ENCODE measurements around the gene OGT.
"Not testable (repeated sequence)": the region's sequence is repeated elsewhere in the genome, so short reads cannot be mapped to it uniquely, and the experiment has no call there.

OGT gene

DNA sequence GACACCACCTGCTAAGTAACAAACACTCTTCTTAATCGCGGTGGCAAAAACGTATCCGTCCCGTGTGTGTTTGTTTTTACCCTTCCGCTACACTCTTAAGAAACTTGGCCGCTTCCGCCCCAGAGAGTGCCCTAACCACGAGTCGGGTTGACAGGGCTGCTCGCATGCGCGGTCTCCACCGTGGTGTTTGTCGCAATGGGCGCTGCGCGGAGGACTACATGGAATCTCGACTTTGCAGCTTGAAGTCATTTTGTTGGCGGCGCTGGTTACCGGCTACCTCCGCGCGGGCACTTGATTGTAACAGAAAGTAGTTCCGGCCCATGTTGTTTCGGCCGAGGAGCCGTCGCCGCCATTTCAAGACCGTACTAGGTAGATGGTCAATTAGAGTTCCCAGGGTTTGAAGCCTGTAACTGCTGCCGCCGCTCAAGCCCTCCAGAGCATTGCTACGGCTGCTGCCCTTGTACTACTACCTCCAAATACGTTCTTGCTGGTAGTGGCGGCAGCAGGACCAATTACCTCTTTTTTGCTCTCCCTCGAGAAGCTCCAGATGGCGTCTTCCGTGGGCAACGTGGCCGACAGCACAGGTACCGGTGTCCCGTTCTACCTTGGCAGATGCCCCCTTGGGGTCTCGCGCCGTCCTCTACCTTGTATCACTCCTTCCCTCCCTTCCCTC lies at the start of gene OGT:
Gene OGT, plus strand, starts transcription at position 352 of the 673 bp plus-strand sequence. Its CDS starts 196 bp downstream, at position 548.
- TF ChIP-seq ZNF274 (IDR thresholded peaks at IDR 0.05; ENCODE audit: low read depth, low read length), result no peak
- H3K4me3 ChIP-seq (ENCODE audit: low read length), result peak within 1 kb of the TSS; percentile 79

DNA sequence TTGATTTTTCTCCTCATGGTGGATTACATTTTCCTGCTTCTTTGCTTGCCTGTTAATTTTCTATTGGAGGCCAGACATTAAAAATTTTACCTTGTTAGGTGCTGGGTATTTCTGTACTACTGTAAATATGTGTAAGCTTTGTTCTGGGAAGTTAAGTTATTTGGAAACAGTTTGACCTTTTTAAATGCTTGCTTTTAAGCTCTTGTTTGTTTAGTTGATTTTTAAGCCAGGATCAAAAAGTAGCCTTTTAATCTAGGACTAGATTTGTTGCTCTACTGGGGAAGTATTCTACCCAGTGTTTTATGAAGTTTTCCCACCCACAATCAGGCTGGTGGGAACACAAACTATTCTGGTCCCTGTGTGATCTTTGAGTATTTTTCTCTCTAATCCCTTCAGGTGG lies 45.1 kb upstream of the OGT start:
- H3K4me3 ChIP-seq (ENCODE audit: low read length), result no peak overlapping the region
- TF ChIP-seq ZNF274 (IDR thresholded peaks at IDR 0.05; ENCODE audit: low read depth, low read length), result no peak

DNA sequence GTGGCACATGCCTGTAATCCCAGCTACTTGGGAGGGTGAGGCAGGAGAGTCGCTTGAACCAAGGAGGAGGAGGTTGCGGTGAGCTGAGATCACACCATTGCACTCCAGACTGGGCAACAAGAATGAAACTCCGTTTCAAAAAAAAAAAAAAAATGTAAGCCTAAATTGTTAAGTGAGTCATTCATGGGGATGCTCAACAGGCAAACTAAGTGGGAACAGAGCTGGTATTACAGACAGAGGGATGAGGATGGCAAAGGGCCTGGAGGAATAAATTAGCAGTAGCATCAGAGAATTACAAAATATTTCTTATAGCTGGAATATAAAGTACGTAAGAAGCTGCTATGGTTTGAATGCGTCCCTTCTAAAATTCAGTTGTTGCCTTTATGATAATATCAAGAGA lies 43.4 kb upstream of the OGT start:
- no peak for TF ChIP-seq ZNF274 (IDR thresholded peaks at IDR 0.05; ENCODE audit: low read depth, low read length)
- H3K4me3 ChIP-seq (ENCODE audit: low read length), result no peak overlapping the region

DNA sequence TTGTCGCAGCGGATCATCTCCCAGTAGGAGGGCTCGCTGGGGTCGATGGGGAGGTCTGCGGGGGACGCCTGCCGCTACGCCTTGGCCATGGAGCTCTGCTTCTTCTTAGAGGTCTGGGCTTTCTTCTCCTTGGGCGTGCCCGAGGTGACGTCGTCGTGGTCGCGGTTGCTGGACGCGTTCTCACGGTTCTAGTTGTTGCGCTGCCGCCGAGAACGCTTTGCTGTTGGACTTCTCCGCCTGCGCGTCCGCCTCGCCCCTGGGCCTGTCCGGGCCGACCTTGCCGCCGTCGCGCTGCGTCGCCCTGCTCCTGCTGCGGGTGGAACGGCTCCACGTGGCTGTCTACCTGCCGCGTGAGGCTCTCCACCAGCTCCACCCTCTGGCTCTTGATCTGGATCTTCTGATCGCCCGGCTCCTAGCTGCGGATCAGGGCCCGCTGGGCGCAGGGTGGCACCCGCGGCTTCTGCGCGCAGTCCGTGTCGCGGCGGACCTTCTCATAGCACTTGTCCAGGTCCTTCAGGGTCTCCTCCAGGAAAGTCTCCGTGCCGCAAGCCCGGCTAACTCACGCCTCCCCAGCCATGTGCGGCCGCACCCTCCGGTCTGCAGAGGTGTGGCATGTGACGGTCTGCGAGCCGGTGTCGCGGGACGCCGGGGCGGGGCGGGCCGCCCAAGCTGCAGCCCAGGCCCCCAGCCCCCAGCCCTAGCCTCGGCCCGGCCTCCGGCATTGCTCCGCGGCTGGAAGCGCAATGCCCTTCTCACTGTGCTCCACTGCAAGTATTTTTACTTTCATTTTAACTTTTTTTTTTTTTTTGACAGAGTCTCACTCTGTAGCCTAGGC lies 40.5 kb upstream of the OGT start:
- no peak for TF ChIP-seq ZNF274 (IDR thresholded peaks at IDR 0.05; ENCODE audit: low read depth, low read length)
- peak overlapping the region; percentile 39; the same call in 1 of the 2 replicates for H3K4me3 ChIP-seq (ENCODE audit: low read length)

DNA sequence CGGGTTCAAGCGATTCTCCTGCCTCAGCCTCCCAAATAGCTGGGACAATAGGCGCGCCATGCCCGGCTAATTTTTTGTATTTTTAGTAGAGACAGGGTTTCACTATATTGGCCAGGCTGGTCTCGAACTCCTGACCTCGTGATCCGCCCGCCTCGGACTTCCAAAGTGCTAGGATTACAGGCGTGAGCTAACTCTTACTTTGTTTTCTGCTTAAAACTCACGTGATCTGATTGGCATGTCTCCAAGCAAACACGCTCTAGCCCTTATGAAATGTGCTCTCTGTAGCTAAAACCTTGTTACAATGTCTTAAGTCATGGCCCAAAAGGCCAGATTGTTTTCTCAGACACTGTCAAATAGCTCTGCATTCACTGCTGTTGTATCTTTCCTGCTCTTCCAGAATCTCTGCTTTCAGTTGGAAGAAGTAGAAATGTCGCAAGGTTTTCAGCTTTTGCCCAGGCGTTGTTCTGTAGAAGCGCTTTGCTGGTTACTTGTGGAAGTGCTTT lies 39.7 kb upstream of the OGT start:
- H3K4me3 ChIP-seq (ENCODE audit: low read length), result peak overlapping the region; percentile 39; the same call in 1 of the 2 replicates
- no peak for TF ChIP-seq ZNF274 (IDR thresholded peaks at IDR 0.05; ENCODE audit: low read depth, low read length)

DNA sequence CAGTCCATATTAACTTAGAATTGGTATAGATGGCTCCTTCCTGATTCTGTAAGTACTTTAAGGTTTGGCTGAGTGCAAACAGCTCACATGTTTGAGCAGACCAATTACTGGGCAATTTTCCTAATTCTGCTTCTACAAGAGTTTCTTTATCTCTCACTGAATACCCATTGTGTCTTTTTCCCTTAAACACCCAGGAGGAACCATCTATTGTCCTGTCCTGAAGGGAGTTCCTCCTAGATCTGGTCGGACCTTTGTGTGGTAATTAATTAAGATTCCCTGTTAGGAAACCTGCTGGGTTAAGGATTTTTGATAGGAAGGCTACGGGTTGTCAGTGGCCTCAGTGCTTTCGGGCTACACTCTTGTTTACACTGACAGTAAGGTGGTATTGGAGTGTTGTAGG lies 36.9 kb upstream of the OGT start:
- not testable (repeated sequence) for H3K4me3 ChIP-seq (ENCODE audit: low read length)

DNA sequence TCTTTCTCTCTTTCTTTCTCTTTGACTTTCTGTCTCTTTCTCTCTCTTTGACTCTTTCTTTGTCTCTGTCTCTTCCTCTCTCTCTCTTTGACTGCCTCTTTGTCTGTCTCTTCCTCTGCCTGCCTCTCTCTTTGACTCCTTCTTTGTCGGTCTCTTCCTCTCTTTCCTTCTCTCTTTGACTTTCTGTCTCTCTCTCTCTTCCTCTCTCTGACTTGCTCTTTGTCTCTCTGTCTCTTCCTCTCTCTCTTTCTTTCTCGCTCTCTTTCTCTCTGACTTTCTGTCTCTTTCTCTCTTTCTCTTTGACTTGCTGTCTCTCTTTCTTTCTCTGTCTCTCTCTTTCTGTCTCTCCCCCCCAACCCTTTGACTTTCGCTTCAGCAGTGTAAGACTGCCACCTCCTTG lies 36.4 kb upstream of the OGT start:
- no peak overlapping the region for H3K4me3 ChIP-seq (ENCODE audit: low read length)
- TF ChIP-seq ZNF274 (IDR thresholded peaks at IDR 0.05; ENCODE audit: low read depth, low read length), result no peak

DNA sequence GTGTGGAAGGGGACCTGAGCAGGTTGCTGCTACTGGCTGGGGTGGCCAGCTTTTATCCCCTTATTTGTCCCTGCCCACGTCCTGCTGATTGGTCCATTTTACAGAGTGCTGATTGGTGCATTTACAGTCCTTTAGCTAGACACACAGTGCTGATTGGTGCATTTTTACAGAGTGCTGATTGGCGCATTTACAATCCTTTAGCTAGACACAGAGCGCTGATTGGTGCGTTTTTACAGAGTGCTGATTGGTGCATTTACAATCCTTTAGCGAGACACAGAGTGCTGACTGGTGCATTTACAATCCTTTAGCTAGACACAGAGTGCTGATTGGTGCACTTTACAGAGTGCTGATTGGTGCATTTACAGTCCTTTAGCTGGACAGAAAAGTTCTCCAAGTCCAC lies 30.8 kb upstream of the OGT start:
- H3K4me3 ChIP-seq (ENCODE audit: low read length), result not testable (repeated sequence)

DNA sequence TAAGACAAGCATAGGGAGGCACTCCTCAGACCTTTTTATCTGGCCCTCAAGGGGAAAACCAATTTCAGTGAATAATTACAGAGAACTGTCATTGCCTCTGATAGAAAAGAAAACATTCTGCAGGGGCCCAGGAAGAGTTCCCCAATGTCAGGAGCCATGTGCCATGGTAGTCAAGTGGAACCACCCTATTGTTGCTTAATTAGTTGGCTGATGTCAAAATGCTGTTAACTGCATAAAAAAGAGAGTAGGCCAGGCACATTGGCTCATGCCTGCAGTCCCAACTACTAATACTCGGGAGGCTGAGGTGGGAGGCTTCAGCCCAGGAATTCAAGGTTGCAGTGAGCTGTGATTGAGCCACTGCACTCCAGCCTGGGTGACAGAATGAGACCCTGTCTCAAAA lies 28.6 kb upstream of the OGT start:
- TF ChIP-seq ZNF274 (IDR thresholded peaks at IDR 0.05; ENCODE audit: low read depth, low read length), result no peak
- no peak overlapping the region for H3K4me3 ChIP-seq (ENCODE audit: low read length)

DNA sequence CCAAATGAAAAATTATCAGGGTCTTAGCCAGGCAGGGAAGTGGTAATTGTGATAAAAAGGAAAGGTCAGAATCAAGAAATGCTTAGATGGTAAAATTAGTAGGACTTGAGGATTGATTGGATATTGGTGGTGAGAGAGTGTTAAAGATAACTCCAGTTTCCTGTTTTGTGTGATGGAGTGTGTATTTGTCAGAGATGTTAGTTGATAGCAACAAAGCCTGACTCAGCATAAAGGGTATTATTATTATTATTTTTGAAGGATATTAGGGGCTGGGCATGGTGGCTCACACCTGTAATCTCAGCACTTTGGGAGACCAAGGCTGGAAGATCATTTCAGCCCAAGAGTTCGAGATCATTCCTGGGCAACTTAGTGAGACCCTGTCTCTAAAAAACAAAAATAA lies 23.6 kb upstream of the OGT start:
- no peak overlapping the region for H3K4me3 ChIP-seq (ENCODE audit: low read length)
- no peak for TF ChIP-seq ZNF274 (IDR thresholded peaks at IDR 0.05; ENCODE audit: low read depth, low read length)

DNA sequence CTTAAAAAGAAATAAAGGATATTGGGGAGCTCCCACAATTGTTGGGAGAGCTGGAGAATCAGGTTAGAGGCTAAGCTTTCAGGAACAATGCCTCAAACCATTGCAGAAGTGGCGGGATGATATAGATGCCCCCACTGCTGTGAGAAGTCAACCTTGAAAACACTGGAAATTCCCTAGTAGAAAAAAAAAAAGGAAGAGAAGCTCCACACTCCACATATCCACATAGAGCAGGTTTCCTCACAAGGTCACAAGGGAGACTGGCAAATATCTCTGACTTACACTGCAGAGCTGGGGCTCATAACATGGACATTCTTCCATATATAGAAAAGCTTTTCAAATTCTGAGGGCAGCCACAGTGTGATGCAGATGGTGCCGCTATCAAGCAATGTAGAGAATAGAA lies 22.7 kb upstream of the OGT start:
- no peak for TF ChIP-seq ZNF274 (IDR thresholded peaks at IDR 0.05; ENCODE audit: low read depth, low read length)
- H3K4me3 ChIP-seq (ENCODE audit: low read length), result no peak overlapping the region

DNA sequence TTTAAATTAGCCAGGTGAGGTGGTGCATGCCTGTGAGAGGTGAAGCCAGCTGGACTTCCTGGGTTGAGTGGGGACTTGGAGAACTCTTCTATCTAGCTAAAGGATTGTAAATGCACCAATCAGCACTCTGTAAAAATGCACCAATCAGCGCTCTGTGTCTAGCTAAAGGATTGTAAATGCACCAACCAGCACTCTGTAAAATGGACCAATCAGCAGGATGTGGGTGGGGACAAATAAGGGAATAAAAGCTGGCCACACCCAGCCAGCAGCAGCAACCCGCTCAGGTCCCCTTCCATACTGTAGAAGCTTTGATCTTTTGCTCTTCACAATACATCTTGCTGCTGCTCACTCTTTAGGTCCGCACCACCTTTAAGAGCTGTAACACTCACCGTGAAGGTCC lies 19.2 kb upstream of the OGT start:
- H3K4me3 ChIP-seq (ENCODE audit: low read length), result not testable (repeated sequence)

DNA sequence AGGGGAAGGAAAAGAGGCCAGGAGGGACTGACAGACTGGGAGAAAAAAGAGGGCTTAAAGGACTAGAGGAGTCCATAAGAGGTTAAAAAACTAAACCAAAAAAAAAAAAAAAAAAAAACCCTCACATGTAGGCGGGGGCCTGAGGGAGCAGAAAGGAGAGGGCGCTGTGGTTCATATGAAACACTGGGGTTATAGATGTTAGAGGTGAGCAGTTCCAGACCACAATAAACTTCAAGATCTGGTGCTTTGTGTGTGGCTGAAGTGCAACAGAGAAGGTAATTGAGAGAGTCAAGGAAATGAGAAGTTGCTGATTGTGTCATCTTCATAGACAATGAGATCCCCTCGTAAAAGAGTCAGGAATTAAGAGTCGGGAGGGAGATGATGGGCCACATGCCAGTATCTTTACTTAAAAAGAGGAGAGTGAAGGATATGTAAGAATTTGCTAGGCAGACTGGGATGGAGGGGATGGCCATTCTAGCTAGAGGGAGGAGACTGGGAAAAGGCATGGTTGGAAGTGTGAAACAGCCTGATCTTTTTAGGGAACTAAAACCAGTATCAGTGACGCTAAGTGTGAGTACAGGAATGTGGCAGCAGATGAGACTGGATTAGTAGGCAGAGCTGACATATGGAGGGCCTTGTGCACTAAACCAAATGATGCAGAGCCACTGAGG lies 18.4 kb upstream of the OGT start:
- H3K4me3 ChIP-seq (ENCODE audit: low read length), result no peak overlapping the region
- TF ChIP-seq ZNF274 (IDR thresholded peaks at IDR 0.05; ENCODE audit: low read depth, low read length), result no peak

DNA sequence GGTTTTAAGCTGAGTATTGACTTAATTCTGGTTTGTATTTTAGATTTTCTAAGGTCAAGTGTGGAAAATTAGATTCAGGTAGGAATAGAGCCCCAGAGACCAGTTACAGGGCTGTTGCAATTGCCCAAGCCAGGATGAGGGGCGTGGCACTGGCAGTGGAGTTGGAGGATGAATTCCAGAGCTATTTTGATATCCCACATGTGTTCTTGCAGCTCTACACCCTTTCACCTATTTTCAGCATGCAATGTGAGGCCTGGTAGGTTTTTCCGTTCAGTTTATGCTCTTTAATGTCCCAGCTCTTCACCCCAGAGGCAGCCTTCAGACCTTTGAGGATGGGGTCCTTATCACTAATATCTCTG lies 17.9 kb upstream of the OGT start:
- no peak for TF ChIP-seq ZNF274 (IDR thresholded peaks at IDR 0.05; ENCODE audit: low read depth, low read length)
- H3K4me3 ChIP-seq (ENCODE audit: low read length), result no peak overlapping the region

DNA sequence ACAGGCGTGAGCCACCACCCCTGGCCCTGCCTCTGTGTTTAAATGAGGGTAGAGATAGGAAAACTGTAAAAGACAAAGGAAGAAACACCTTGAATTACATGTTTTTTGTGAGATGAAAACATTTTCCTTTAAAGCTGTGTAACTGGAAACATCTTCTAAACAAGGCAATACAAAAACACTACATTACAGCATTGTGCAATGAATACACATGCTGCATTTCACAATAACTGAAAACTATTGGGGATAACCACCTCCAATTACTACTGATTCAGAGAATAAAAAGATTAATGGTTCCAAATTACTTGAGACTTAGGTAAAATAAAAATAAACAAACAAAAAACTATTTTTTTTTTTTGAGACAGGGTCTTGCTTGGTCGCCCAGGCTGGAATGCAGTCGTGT lies 7.6 kb upstream of the OGT start:
- no peak overlapping the region for H3K4me3 ChIP-seq (ENCODE audit: low read length)
- no peak for TF ChIP-seq ZNF274 (IDR thresholded peaks at IDR 0.05; ENCODE audit: low read depth, low read length)

Data from GM08714 (cell line).